ENCODE measurements around the gene INO80B. TPM values are rescaled to one million over a fixed set of nuclear protein-coding genes. Genes with fewer than 3 reads are reported as not detected.

The INO80B gene
- total RNA-seq, 2 donors from 2014 or later: 15.4 to 17.8 TPM

DNA sequence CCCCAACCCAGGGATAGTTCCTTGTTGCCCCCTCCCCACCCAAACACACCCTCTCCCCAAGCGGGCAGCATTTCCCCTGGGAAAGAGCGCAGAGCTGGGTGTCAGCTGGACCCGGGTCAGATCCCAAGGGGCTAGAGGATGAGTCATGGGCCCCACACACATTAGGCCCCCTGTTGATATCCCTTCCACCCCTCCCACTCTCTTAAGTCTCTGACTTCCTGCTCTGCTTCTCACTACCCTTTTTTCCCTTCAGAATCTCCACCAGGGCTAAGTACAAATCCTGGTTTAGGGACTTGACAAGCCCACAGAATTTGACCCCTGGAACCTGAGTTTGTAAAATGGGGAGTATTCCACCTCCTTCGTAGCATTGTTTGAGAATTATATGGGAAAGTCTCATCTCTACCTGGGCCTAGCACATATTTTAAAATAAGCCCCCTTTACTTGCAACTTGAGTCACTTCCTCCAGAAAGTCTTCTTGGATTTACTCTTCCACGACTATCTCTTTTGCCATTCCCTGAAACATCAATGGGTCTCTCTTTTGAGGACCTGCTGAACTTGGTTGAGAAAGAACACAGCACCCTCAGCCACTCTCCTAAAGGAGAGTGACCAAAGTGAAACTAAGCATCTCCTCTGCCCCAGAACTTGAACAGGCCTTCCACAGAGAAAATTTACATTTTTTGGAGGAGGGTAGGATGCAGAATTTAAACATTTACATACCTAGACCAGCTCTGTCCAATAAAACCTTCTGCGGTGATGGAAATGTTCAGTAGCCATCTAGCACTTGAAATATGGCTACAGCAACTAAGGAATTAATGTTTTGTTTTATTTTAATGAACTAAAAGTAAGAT is 17.8 kb upstream of the INO80B start:
- no peaks in the 10 kb centered on the region for H3K27me3 ChIP-seq (replicated peaks; ENCODE audit: insufficient read depth)
- ATAC-seq (ENCODE audit: insufficient number of reproducible peaks, low FRiP score, low read depth) (no peak), DNase-seq (ENCODE audit: low spot score) (no peak)
- TF ChIP-seq, protein P1, sequence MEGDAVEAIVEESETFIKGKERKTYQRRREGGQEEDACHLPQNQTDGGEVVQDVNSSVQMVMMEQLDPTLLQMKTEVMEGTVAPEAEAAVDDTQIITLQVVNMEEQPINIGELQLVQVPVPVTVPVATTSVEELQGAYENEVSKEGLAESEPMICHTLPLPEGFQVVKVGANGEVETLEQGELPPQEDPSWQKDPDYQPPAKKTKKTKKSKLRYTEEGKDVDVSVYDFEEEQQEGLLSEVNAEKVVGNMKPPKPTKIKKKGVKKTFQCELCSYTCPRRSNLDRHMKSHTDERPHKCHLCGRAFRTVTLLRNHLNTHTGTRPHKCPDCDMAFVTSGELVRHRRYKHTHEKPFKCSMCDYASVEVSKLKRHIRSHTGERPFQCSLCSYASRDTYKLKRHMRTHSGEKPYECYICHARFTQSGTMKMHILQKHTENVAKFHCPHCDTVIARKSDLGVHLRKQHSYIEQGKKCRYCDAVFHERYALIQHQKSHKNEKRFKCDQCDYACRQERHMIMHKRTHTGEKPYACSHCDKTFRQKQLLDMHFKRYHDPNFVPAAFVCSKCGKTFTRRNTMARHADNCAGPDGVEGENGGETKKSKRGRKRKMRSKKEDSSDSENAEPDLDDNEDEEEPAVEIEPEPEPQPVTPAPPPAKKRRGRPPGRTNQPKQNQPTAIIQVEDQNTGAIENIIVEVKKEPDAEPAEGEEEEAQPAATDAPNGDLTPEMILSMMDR (IDR thresholded peaks at IDR 0.05): no peak
- no peaks in the 10 kb centered on the region for H3K9me3 ChIP-seq
- no peaks in the 10 kb centered on the region for H3K36me3 ChIP-seq
- H3K4me1 ChIP-seq (ENCODE audit: control insufficient read depth in 1 of 2, low read depth in 2 of 2): peaks cover 3 to 41% of the 10 kb centered on the region in 2 donors
- H3K4me3 ChIP-seq: no peak overlapping the region
- no peak overlapping the region for H3K27ac ChIP-seq

DNA sequence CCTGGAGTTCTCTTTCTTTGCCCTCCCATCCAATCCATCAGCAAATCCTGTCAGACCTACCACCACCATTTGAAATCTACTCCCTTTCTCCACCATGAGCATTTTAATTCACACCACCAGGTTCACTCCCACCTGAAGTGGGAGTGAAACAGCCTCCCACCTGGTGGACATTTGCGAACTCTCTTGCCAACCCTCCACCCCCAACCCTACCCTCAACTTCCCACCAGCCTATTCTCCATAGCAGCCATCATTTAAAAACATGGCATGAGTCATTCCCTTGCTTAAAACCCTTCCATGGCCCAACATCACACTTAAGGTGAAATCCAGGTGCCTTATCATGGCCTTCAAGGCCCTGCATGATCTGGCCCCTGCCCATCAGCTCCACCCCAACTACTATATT is 16.6 kb upstream of the INO80B start:
- DNase-seq (ENCODE audit: low spot score): no peak
- Histone ChIP-seq H3K27me3 (replicated peaks; ENCODE audit: insufficient read depth) (no peaks in the 10 kb centered on the region), H3K36me3 (no peaks in the 10 kb centered on the region), H3K9me3 (no peaks in the 10 kb centered on the region), H3K4me1 (ENCODE audit: control insufficient read depth in 1 of 2, low read depth in 2 of 2) (peaks cover 3 to 43% of the 10 kb centered on the region in 2 donors), H3K4me3 (no peak overlapping the region), H3K27ac (no peak overlapping the region)
- no peak for ATAC-seq (ENCODE audit: insufficient number of reproducible peaks, low FRiP score, low read depth)
- TF ChIP-seq, protein P1 (IDR thresholded peaks at IDR 0.05): no peak

DNA sequence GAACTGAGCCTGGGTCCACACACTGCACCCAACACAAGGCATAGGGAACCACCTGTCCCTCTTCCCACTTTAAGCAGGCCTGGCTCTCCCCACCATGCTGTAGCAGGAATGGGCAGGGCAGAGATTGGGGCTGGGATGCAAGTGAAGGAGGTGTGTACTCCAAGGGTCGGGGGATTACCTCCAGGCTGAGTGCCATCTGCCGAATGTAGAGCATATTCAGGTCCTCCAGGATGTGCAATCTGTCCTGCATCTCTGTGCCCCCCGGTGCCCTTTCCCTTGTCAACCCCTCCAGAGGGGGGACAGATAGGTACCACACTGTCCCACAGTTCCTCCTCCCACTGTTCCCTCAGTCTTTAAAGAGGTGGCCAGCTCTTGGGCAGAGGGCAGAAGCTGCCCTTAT is 15.5 kb upstream of the INO80B start:
- Histone ChIP-seq H3K9me3 (no peaks in the 10 kb centered on the region), H3K27me3 (replicated peaks; ENCODE audit: insufficient read depth) (no peaks in the 10 kb centered on the region), H3K36me3 (no peaks in the 10 kb centered on the region), H3K4me1 (ENCODE audit: control insufficient read depth in 1 of 2, low read depth in 2 of 2) (peaks cover 3 to 49% of the 10 kb centered on the region in 2 donors), H3K4me3 (peak overlapping the region; percentile 72), H3K27ac (peak overlapping the region; percentile 40 to 54)
- TF ChIP-seq, protein P1 (IDR thresholded peaks at IDR 0.05): no peak
- DNase-seq (ENCODE audit: low spot score): no peak
- ATAC-seq (ENCODE audit: insufficient number of reproducible peaks, low FRiP score, low read depth): no peak

DNA sequence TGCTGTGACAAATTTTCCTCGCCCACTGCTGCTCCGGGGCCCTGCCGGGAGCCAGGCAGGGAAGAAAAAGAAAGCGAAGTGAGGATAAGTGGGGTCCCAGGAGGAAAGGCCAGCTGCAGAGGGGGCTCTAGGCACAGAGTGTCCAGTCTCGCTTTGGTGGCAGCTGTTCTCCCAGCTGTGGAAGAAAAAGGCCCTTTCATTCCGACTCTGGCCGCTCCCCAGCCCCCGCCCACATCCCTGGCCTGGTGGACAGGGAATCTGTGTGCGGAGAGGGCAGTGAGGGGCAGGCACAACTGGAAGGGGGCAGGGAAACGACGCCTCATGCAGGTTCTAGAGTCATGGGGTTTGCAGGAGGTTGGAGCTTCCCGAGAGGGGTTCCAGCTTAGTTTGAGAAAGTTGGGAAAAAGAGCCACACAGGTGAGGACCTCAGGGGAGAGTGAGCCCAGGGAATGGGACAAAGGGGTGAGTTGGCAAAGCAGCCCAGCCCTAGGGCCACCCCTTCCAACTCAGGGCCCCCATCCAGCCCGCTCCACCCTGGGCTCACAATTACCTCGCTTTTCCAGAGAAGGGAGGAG is 15.0 kb upstream of the INO80B start:
- TF ChIP-seq, protein P1 (IDR thresholded peaks at IDR 0.05): no peak
- H3K9me3 ChIP-seq: no peaks in the 10 kb centered on the region
- H3K36me3 ChIP-seq: no peaks in the 10 kb centered on the region
- H3K4me3 ChIP-seq: peak overlapping the region; percentile 72
- ATAC-seq (ENCODE audit: insufficient number of reproducible peaks, low FRiP score, low read depth) (peak; percentile 31), DNase-seq (ENCODE audit: low spot score) (no peak)
- no peaks in the 10 kb centered on the region for H3K27me3 ChIP-seq (replicated peaks; ENCODE audit: insufficient read depth)
- H3K27ac ChIP-seq: peak overlapping the region; percentile 40 to 54
- peaks cover 3 to 49% of the 10 kb centered on the region in 2 donors for H3K4me1 ChIP-seq (ENCODE audit: control insufficient read depth in 1 of 2, low read depth in 2 of 2)

DNA sequence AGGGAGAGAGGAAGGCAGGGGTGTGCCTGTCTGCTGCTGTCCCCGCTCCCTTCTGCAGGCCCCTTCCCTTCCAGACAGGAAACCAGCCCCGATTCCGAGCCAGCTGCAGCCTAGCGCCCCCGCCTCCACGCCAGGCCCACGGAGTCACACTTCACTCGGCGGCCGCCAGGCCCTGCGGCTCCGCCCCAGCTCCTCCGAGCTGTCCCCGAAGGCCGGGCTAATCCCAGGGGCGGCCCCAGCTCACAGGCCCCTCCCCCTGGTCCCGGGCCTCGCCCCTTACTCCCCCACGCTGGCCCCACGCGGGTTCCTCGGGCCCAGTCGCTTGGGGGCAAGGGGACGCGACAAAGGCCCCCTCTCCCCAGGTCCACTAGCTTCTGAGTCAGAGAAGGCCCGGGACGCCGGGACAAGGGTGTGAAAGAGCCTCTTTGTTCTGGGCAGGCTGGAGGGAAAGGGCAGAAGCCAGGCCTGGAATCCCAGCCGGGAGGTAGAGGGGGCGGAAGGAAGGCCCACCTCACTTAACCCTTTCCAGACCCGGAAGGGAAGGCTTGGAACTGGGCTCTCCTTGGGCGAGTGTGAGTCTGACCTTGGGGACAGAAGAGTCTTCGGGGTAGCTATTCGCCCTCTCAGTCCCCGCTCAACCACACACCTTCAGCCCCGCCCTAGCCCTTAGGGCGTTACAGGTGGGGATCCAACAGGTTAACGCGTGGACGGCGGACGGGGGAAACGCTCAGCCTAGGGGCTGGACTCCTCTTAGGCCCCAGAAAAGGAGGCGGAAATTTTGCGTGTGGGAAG is 14.3 kb upstream of the INO80B start:
- peaks cover 3 to 49% of the 10 kb centered on the region in 2 donors for H3K4me1 ChIP-seq (ENCODE audit: control insufficient read depth in 1 of 2, low read depth in 2 of 2)

More for the DNA sequence above, 14.3 kb upstream of the INO80B start:
- Histone ChIP-seq H3K27me3 (replicated peaks; ENCODE audit: insufficient read depth) (no peaks in the 10 kb centered on the region), H3K27ac (peak overlapping the region; percentile 54 to 79), H3K4me3 (peak overlapping the region; percentile 72), H3K9me3 (no peaks in the 10 kb centered on the region), H3K36me3 (no peaks in the 10 kb centered on the region)
- TF ChIP-seq, protein P1 (IDR thresholded peaks at IDR 0.05): peak; percentile 44
- DNase-seq (ENCODE audit: low spot score) (peak; percentile 40), ATAC-seq (ENCODE audit: insufficient number of reproducible peaks, low FRiP score, low read depth) (peak; percentile 70)
